NAMALWA (cell line): ENCODE results near the gene NUFIP1.
A peak's percentile ranks its signal among the peaks of the same experiment; 100 is the strongest.
"Not testable (repeated sequence)": the region's sequence is repeated elsewhere in the genome, so short reads cannot be mapped to it uniquely, and the experiment has no call there.

Experiments
- DNase-seq: peaks from one replicate; pipeline ENCODE4 v3.0.0-alpha.2; 2015; ENCODE audit warnings: low spot score

The NUFIP1 gene

GRCh38 chr13:44969551-44970484 is 19.5 kb downstream of the NUFIP1 start:
- DNase-seq = peak; percentile 56

- no peak for DNase-seq
Measured at GRCh38 chr13:44968434-44968815, 20.8 kb downstream of the NUFIP1 start.

- DNase-seq = no peak
Measured at GRCh38 chr13:44967704-44968433, 21.4 kb downstream of the NUFIP1 start.

- no peak for DNase-seq
Measured at GRCh38 chr13:44961997-44962396, 27.3 kb downstream of the NUFIP1 start.

- DNase-seq = no peak
Measured at GRCh38 chr13:44955406-44955805, 33.9 kb downstream of the NUFIP1 start.

- no peak for DNase-seq
Measured at GRCh38 chr13:44954224-44954623, 35.0 kb downstream of the NUFIP1 start.

- DNase-seq = no peak
Measured at GRCh38 chr13:44952671-44953070, 36.6 kb downstream of the NUFIP1 start.

GRCh38 chr13:44951184-44951583 is 38.1 kb downstream of the NUFIP1 start:
- DNase-seq = no peak

GRCh38 chr13:44943411-44943810 is 45.9 kb downstream of the NUFIP1 start:
- not testable (repeated sequence) for DNase-seq

GRCh38 chr13:44938854-44939253 is 50.4 kb downstream of the NUFIP1 start:
- DNase-seq = no peak

GRCh38 chr13:44936246-44936645 is 53.0 kb downstream of the NUFIP1 start:
- no peak for DNase-seq

GRCh38 chr13:44934724-44935123 is 54.5 kb downstream of the NUFIP1 start:
- DNase-seq = no peak

GRCh38 chr13:44932850-44933251 is 56.4 kb downstream of the NUFIP1 start:
- DNase-seq = no peak

GRCh38 chr13:44932171-44932849 is 57.0 kb downstream of the NUFIP1 start:
- no peak for DNase-seq

- DNase-seq = no peak
Measured at GRCh38 chr13:44930963-44931623, 58.2 kb downstream of the NUFIP1 start.

GRCh38 chr13:44930280-44930679 is 59.0 kb downstream of the NUFIP1 start:
- no peak for DNase-seq

- DNase-seq = no peak
Measured at GRCh38 chr13:44929692-44930091, 59.6 kb downstream of the NUFIP1 start.

- DNase-seq = no peak
Measured at GRCh38 chr13:44927968-44928367, 61.3 kb downstream of the NUFIP1 start.

- no peak for DNase-seq
Measured at GRCh38 chr13:44921931-44922758, 67.1 kb downstream of the NUFIP1 start.

GRCh38 chr13:44921246-44921877 is 67.9 kb downstream of the NUFIP1 start:
- no peak for DNase-seq

GRCh38 chr13:44920013-44920412 is 69.3 kb downstream of the NUFIP1 start:
- DNase-seq = no peak
